K562 (cell line): ENCODE data around the gene MFNG. TPM values are rescaled to one million over a fixed set of nuclear protein-coding genes. Genes with fewer than 3 reads are reported as not detected.

Experiments
- ATAC-seq: fragments of 200-7000 bp; cut with Tn5 transposase; 3 replicates; pipeline ENCODE4 v1.9.1; 2020; ENCODE audit warnings: moderate library complexity
- BruUV-seq: library from RNA; stranded (reverse); fragments of 400-500 nt; replicated peaks from 2 replicates; lab custom pipeline; 2021; lab: Mats Ljungman, UMichigan
- CTCF ChIA-PET: fragments of 300-600 bp; formaldehyde crosslinking; extraction: SDS; loops from one replicate; lab custom pipeline; 2021; ENCODE audit warnings: low intra/inter-chr PET ratio; lab: Yijun Ruan, JAX
- POLR2A ChIA-PET: fragments of 300-600, 350-650 bp; sonication (Branson Sonifier 250); formaldehyde crosslinking; extraction: SDS; loops from one replicate; lab custom pipeline; 2021; ENCODE audit warnings: antibody characterized with exemption, inconsistent platforms; lab: Yijun Ruan, JAX
- DNase-seq, 4 experiments: peaks; one replicate each; pipeline versions ENCODE4 v3.0.0 to v3.0.0-alpha.2; 2011 to 2018; ENCODE audit warnings: low spot score in 3 of 4, mixed read lengths in 3 of 4; ENCODE audit errors: extremely low read depth in 1 of 4
- FAIRE-seq: peaks from 2 replicates; lab custom pipeline; 2011; peaks lifted over from hg19 to GRCh38; lab: Jason Lieb, UNC
- H2AFZ ChIP-seq: 2 replicates; pipeline ENCODE4 v1.6.0; 2011; ENCODE audit warnings: low read depth, low read length, control low read depth, inconsistent platforms
- H3K27ac ChIP-seq: fragments of 200-600 bp; 3 replicates; pipeline ENCODE4 v1.8.0; 2011; ENCODE audit warnings: low read depth, mild to moderate bottlenecking, control low read depth, inconsistent platforms, low read length, moderate library complexity, mixed read lengths; ENCODE audit errors: extremely low read depth
- H3K27me3 ChIP-seq, 2 experiments: fragments of 300-600 bp in 1 of 2; 2 replicates in 1 of 2; 3 replicates in 1 of 2; pipeline versions ENCODE4 v1.6.0 to v1.8.0; 2011; ENCODE audit warnings: inconsistent platforms in 2 of 2, low read length in 2 of 2, mild to moderate bottlenecking in 1 of 2, mixed read lengths in 1 of 2, moderate library complexity in 1 of 2; ENCODE audit not compliant: control insufficient read depth in 2 of 2, insufficient read depth in 2 of 2
- H3K36me3 ChIP-seq: fragments of 300-600 bp; 3 replicates; pipeline ENCODE4 v1.8.0; 2011; ENCODE audit warnings: mild to moderate bottlenecking, low read length, inconsistent platforms; ENCODE audit not compliant: control insufficient read depth, insufficient read depth
- H3K4me1 ChIP-seq, 2 experiments: fragments of 200-600 bp in 1 of 2; replicated peaks in 1 of 2; 2 replicates in 1 of 2; 3 replicates in 1 of 2; pipeline versions ENCODE4 v1.5.1 to v1.8.0; 2011; ENCODE audit warnings: inconsistent platforms in 2 of 2, low read length in 2 of 2, mild to moderate bottlenecking in 1 of 2, mixed read lengths in 1 of 2, moderate library complexity in 1 of 2; ENCODE audit not compliant: control insufficient read depth in 2 of 2, insufficient read depth in 2 of 2
- H3K4me2 ChIP-seq: 2 replicates; pipeline ENCODE4 v1.6.1; 2011; ENCODE audit warnings: low read length, control low read depth, inconsistent platforms, mixed read lengths; ENCODE audit not compliant: insufficient read depth
- H3K4me3 ChIP-seq: fragments of 200-600 bp; sonication (generic), shearing (Covaris generic); 2 replicates; pipeline ENCODE4 v1.5.1; 2016; ENCODE audit warnings: control low read depth, inconsistent platforms
- H3K79me2 ChIP-seq: fragments of 200-600 bp; 3 replicates; pipeline ENCODE4 v1.8.0; 2011; ENCODE audit warnings: low read length, inconsistent platforms; ENCODE audit not compliant: control insufficient read depth, insufficient read depth
- H3K9ac ChIP-seq, 2 experiments: 2 replicates each; pipeline versions ENCODE4 v1.6.0 to v1.6.1; 2011; ENCODE audit warnings: low read depth in 2 of 2, low read length in 2 of 2, control low read depth in 1 of 2, inconsistent platforms in 1 of 2, mild to moderate bottlenecking in 1 of 2, mixed read lengths in 1 of 2; ENCODE audit not compliant: insufficient read depth in 1 of 2
- H3K9me1 ChIP-seq: one replicate; pipeline ENCODE4 v1.6.0; 2011; ENCODE audit warnings: inconsistent platforms, mild to moderate bottlenecking, low read length, moderate library complexity; ENCODE audit not compliant: control insufficient read depth, insufficient read depth
- H3K9me3 ChIP-seq: replicated peaks from 2 replicates; pipeline ENCODE4 v1.5.1; 2011; ENCODE audit warnings: low read depth, low read length, inconsistent platforms; ENCODE audit not compliant: control insufficient read depth, insufficient read depth
- H4K20me1 ChIP-seq: replicated peaks from 2 replicates; pipeline ENCODE4 v1.6.1; 2011; ENCODE audit warnings: low read length, inconsistent platforms, mixed read lengths; ENCODE audit not compliant: control insufficient read depth, insufficient read depth
- PTBP1 ChIP-seq: fragments of 200-400 bp; formaldehyde crosslinking; IDR thresholded peaks from 2 replicates; pipeline ENCODE4 v1.6.1; 2017; ENCODE audit warnings: low read depth, low read length
- TARDBP ChIP-seq: fragments of 450-650 bp; IDR thresholded peaks from 2 replicates; pipeline ENCODE4 v1.6.1; 2016
- ZNF785 ChIP-seq: fragments of 250-450 bp; sonication (Bioruptor Pico); IDR thresholded peaks from 2 replicates; pipeline ENCODE4 v1.4.0; 2020; ENCODE audit warnings: mild to moderate bottlenecking
- WGBS: fragments of 100-300 bp; shearing (Covaris generic); methylation state at CpG from one replicate; pipeline ENCODE4 v1.1.6; 2016; ENCODE audit warnings: low coverage, mixed read lengths; ENCODE audit not compliant: insufficient coverage; ENCODE audit errors: missing lambda C conversion rate; 5-methylcytosine and 5-hydroxymethylcytosine counted together
- in situ Hi-C: fragments of 300-500 bp; cut with MboI; formaldehyde crosslinking; loops from 4 replicates; pipeline ENCODE4 v1.15.0; 2018; ENCODE audit warnings: inconsistent platforms, mixed read lengths
- intact Hi-C: fragments of 100-400 bp; cut with micrococcal nuclease; formaldehyde crosslinking; loops from 2 replicates; pipeline ENCODE4 v1.14.2; 2022
- polyA plus RNA-seq, 8 experiments: library from polyadenylated mRNA; depleted of rRNA in 4 of 8; stranded (reverse) in 5 of 8; unstranded in 3 of 8; fragments of >200 nt; fragmentation: Nextera tagmentation in 2 of 8; fragmentation: Illumina TruSeq in 1 of 8; extraction: Ambion mirVana in 2 of 8; extraction: Trizol in 1 of 8; gene quantifications; 2 replicates each; pipeline versions ENCODE4 v1.2.1 to v1.2.3, GENCODE V29; 2011 to 2014; ENCODE audit warnings: inconsistent platforms in 1 of 8, missing spikeins in 1 of 8
- total RNA-seq, 7 experiments: library from RNA; depleted of rRNA in 6 of 7; stranded (reverse); fragments of >200 nt in 6 of 7; fragmentation: Illumina TruSeq in 2 of 7; extraction: Trizol in 2 of 7; gene quantifications; 2 replicates each; pipeline versions ENCODE4 v1.2.1 to v1.2.3, GENCODE V29; 2011 to 2021; ENCODE audit warnings: low replicate concordance in 1 of 7
- TF ChIP-seq, protein P1 (sequence below), 2 experiments: IDR thresholded peaks; 2 replicates each; pipeline ENCODE4 v1.6.1; 2011; ENCODE audit warnings: borderline replicate concordance in 1 of 2, control low read depth in 1 of 2, low read depth in 1 of 2, low read length in 1 of 2, mild to moderate bottlenecking in 1 of 2, mixed read lengths in 1 of 2, moderate library complexity in 1 of 2; ENCODE audit not compliant: insufficient read depth in 1 of 2, insufficient read length in 1 of 2, poor library complexity in 1 of 2, severe bottlenecking in 1 of 2; ENCODE audit errors: extremely low read depth in 1 of 2
- TF ChIP-seq, protein P2 (sequence below): IDR thresholded peaks from 3 replicates; pipeline ENCODE4 v1.6.1; 2011; ENCODE audit warnings: borderline replicate concordance, mild to moderate bottlenecking, moderate library complexity; ENCODE audit not compliant: insufficient read length; ENCODE audit errors: extremely low read depth

MFNG gene
- total and polyA plus RNA-seq, 9 of the 15 experiments (the other 6 are each of a cell fraction or from before 2014, with no cell fraction given), result 0.13 to 0.73 (median 0.38) TPM; not detected in 4

DNA sequence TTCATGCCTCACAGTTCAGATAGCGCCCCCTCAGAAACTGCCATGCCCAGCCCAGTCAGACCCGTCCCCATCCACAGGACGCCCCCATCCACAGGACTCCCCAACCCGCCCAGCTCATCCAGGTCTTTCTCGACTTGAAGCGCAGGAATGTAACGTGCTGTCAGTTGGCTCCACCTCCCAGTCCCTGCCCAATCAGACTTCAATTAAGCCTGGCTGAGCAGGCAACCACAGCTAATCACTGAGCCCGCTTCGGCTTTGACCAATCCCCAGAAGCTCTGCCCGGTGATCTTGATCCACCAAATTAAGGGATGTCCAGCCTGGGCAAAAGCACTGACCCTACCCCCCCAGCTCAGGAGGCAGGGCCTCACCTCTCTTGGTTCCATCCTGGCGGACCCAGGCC, 10.5 kb upstream of the MFNG start:
- WGBS, result 46% methylated on average over 9 of the region's 11 CpGs
- intact Hi-C loops (no loop called here), in situ Hi-C loops (no loop called here)
- H3K4me2 ChIP-seq, result no peak overlapping the region
- H3K4me3 ChIP-seq, result no peak overlapping the region
- H2AFZ ChIP-seq, result no peak overlapping the region
- BruUV-seq, result no TSS peak
- POLR2A ChIA-PET, result no interaction called here
- no peaks in the 10 kb centered on the region for H3K9me3 ChIP-seq
- FAIRE-seq (no peak), DNase-seq (peak in 1 of 4 experiments; percentile 35), ATAC-seq (no peak)
- no peaks in the 10 kb centered on the region for H4K20me1 ChIP-seq
- H3K79me2 ChIP-seq, result no peaks in the 10 kb centered on the region
- H3K9ac ChIP-seq, result no peak overlapping the region
- no peaks in the 10 kb centered on the region for H3K9me1 ChIP-seq
- peaks cover 5 to 31% of the 10 kb centered on the region in 2 experiments for H3K4me1 ChIP-seq
- no peak overlapping the region for H3K27ac ChIP-seq
- TF ChIP-seq, protein P1, sequence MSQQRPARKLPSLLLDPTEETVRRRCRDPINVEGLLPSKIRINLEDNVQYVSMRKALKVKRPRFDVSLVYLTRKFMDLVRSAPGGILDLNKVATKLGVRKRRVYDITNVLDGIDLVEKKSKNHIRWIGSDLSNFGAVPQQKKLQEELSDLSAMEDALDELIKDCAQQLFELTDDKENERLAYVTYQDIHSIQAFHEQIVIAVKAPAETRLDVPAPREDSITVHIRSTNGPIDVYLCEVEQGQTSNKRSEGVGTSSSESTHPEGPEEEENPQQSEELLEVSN (IDR thresholded peaks at IDR 0.05; ENCODE audit: borderline replicate concordance in 1 of 2, extremely low read depth in 1 of 2, insufficient read depth in 1 of 2, insufficient read length in 1 of 2, low read depth in 1 of 2, low read length in 1 of 2, poor library complexity in 1 of 2, severe bottlenecking in 1 of 2), result peak in 1 of 2 experiments; percentile 45
- TF ChIP-seq TARDBP, result no peak
- CTCF ChIA-PET, result no interaction called here
- no peaks in the 10 kb centered on the region for H3K36me3 ChIP-seq
- no peaks in the 10 kb centered on the region for H3K27me3 ChIP-seq

DNA sequence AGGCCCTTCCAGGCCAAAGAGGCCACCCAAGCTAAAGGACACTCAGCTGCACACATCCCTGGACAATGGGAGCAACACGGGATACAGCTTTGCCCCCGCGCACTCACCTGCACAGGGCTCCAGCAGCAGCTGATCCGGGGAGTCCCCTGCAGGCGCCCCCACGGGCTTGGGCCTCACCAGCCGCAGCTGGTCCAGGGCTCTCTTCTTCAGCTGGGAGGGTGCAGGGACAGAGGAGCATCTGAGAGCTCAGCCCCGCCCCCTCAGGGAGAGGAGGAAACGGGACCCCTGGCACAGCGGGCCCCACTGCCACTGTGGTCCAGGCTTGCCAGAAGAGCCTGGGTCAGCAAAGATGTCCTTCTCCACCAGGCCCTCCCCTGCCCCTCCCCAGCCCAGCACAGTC, 7.8 kb upstream of the MFNG start:
- H3K4me2 ChIP-seq, result no peak overlapping the region
- ATAC-seq (no peak), DNase-seq (no peak), FAIRE-seq (no peak)
- 58% methylated on average over 7 of the region's 10 CpGs for WGBS
- POLR2A ChIA-PET, result no interaction called here
- H3K36me3 ChIP-seq, result no peaks in the 10 kb centered on the region
- intact Hi-C loops (no loop called here), in situ Hi-C loops (no loop called here)
- CTCF ChIA-PET, result no interaction called here
- H3K4me3 ChIP-seq, result no peak overlapping the region
- no peak for TF ChIP-seq PTBP1
- TF ChIP-seq ZNF785, result no peak
- TF ChIP-seq, protein P2, sequence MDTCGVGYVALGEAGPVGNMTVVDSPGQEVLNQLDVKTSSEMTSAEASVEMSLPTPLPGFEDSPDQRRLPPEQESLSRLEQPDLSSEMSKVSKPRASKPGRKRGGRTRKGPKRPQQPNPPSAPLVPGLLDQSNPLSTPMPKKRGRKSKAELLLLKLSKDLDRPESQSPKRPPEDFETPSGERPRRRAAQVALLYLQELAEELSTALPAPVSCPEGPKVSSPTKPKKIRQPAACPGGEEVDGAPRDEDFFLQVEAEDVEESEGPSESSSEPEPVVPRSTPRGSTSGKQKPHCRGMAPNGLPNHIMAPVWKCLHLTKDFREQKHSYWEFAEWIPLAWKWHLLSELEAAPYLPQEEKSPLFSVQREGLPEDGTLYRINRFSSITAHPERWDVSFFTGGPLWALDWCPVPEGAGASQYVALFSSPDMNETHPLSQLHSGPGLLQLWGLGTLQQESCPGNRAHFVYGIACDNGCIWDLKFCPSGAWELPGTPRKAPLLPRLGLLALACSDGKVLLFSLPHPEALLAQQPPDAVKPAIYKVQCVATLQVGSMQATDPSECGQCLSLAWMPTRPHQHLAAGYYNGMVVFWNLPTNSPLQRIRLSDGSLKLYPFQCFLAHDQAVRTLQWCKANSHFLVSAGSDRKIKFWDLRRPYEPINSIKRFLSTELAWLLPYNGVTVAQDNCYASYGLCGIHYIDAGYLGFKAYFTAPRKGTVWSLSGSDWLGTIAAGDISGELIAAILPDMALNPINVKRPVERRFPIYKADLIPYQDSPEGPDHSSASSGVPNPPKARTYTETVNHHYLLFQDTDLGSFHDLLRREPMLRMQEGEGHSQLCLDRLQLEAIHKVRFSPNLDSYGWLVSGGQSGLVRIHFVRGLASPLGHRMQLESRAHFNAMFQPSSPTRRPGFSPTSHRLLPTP, result no peak
- no peak overlapping the region for H3K9ac ChIP-seq
- H3K27ac ChIP-seq, result no peak overlapping the region
- H4K20me1 ChIP-seq, result no peaks in the 10 kb centered on the region
- no peaks in the 10 kb centered on the region for H3K9me1 ChIP-seq
- H3K4me1 ChIP-seq, result peaks cover 0 to 26% of the 10 kb centered on the region in 2 experiments; a peak in 2 of 5 replicates
- no peaks in the 10 kb centered on the region for H3K79me2 ChIP-seq
- H3K27me3 ChIP-seq, result no peaks in the 10 kb centered on the region
- no TSS peak for BruUV-seq
- H2AFZ ChIP-seq, result no peak overlapping the region
- no peaks in the 10 kb centered on the region for H3K9me3 ChIP-seq
